Erythroblast (primary cell): ENCODE data around the gene TENM4.

Experiments used
- GATA1 ChIP-seq: IDR thresholded peaks from 2 replicates; pipeline ENCODE4 v1.6.1; 2011; ENCODE audit warnings: low read depth, mild to moderate bottlenecking, control low read depth, low read length, moderate library complexity
- POLR2A ChIP-seq: IDR thresholded peaks from 2 replicates; pipeline ENCODE4 v1.6.1; 2011; ENCODE audit warnings: mild to moderate bottlenecking, low read length

- TF ChIP-seq POLR2A (no peak), GATA1 (no peak)
Observed at GRCh38 chr11:78797559-78797958, 643.3 kb downstream of the TENM4 start.
